Epithelial cell of proximal tubule (primary cell): ENCODE results near the gene SRP14. TPM values are rescaled to one million over a fixed set of nuclear protein-coding genes. Genes with fewer than 3 reads are reported as not detected.
A peak's percentile ranks its signal among the peaks of the same experiment; 100 is the strongest.
"Not testable (repeated sequence)": the region's sequence is repeated elsewhere in the genome, so short reads cannot be mapped to it uniquely, and the experiment has no call there.

Source experiments
- DNase-seq: peaks from one replicate; pipeline ENCODE4 v3.0.0-alpha.2; 2011; ENCODE audit warnings: low read depth
- H3K4me3 ChIP-seq: 2 replicates; pipeline ENCODE4 v1.5.1; 2011; ENCODE audit warnings: low read depth, mild to moderate bottlenecking, low read length
- total RNA-seq: library from RNA; depleted of rRNA; stranded (reverse); fragments of >200 nt; gene quantifications from 2 replicates; pipeline ENCODE4 v1.2.3, GENCODE V29; 2015
- TF ChIP-seq, protein P1 (sequence below): conservative IDR thresholded peaks from 2 replicates; pipeline ENCODE4 v1.5.1; 2012; ENCODE audit warnings: low read depth, mild to moderate bottlenecking, low read length

The SRP14 gene
- total RNA-seq, 1 donor from 2014 or later = 402 TPM

GRCh38 chr15:40003116-40003916 is 35.7 kb downstream of the SRP14 start:
- no peak overlapping the region for H3K4me3 ChIP-seq
- DNase-seq = no peak
- TF ChIP-seq, protein P1, sequence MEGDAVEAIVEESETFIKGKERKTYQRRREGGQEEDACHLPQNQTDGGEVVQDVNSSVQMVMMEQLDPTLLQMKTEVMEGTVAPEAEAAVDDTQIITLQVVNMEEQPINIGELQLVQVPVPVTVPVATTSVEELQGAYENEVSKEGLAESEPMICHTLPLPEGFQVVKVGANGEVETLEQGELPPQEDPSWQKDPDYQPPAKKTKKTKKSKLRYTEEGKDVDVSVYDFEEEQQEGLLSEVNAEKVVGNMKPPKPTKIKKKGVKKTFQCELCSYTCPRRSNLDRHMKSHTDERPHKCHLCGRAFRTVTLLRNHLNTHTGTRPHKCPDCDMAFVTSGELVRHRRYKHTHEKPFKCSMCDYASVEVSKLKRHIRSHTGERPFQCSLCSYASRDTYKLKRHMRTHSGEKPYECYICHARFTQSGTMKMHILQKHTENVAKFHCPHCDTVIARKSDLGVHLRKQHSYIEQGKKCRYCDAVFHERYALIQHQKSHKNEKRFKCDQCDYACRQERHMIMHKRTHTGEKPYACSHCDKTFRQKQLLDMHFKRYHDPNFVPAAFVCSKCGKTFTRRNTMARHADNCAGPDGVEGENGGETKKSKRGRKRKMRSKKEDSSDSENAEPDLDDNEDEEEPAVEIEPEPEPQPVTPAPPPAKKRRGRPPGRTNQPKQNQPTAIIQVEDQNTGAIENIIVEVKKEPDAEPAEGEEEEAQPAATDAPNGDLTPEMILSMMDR = no peak

GRCh38 chr15:40002295-40002694 is 36.7 kb downstream of the SRP14 start:
- DNase-seq = peak; percentile 2
- H3K4me3 ChIP-seq = no peak overlapping the region
- TF ChIP-seq, protein P1 = no peak

DNA sequence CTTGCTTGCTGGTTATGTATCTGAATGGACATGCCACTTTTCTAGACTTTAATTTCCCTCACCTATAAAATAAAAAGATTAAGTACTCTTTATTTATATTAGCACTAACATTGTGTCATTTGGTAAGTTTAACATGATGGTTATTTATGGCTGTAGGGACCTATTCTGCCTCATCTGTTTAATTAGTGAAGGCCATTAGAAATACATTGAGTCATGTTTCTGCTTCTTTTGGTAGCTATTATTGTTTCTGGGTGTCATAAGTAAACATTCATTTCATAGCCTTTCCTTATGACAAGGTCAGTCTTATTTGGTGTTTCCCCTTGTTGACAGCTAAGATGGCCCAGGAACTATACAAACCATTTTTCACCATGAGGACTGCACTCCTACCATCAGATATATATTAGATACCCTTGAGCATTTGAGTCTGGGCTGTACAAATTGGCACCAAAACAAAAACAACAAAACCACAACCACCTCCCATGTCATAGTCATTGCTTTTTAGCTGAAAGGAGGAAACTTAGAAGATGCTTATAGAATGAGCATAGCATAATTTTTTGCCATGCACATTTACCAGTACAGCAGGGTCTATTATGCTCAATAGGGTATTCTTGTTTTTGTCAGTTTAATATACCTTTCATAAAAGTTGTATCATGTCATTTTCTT is 39.3 kb downstream of the SRP14 start:
- DNase-seq = no peak
- TF ChIP-seq, protein P1 = no peak
- H3K4me3 ChIP-seq = no peak overlapping the region

- DNase-seq = no peak
- no peak overlapping the region for H3K4me3 ChIP-seq
- TF ChIP-seq, protein P1 = no peak
These were observed 40.4 kb downstream of the SRP14 start for GRCh38 chr15:39998511-39999077.

- no peak for DNase-seq
- H3K4me3 ChIP-seq = no peak overlapping the region
- TF ChIP-seq, protein P1 = no peak
These were observed 41.3 kb downstream of the SRP14 start for GRCh38 chr15:39997639-39998038.

- DNase-seq = no peak
- TF ChIP-seq, protein P1 = no peak
- H3K4me3 ChIP-seq = no peak overlapping the region
These were observed 42.0 kb downstream of the SRP14 start for GRCh38 chr15:39997031-39997430.

- not testable (repeated sequence) for H3K4me3 ChIP-seq, DNase-seq
These were observed 42.8 kb downstream of the SRP14 start for GRCh38 chr15:39996228-39996627.

GRCh38 chr15:39992953-39993352 is 46.0 kb downstream of the SRP14 start:
- H3K4me3 ChIP-seq = not testable (repeated sequence)

More at GRCh38 chr15:39992953-39993352, 46.0 kb downstream of the SRP14 start:
- not testable (repeated sequence) for DNase-seq
